ENCODE data around the gene ZNF385B.

GRCh38 chr2:179793238-179793637 lies 68.2 kb downstream of the ZNF385B start:
- TF ChIP-seq POLR2A (IDR thresholded peaks at IDR 0.05) (no peak), CTCF (IDR thresholded peaks at IDR 0.05) (no peak)

Data from adrenal gland (tissue), 5 donors.